Glomerular endothelial cell (primary cell): ENCODE data around the gene GRHL1. TPM values are rescaled to one million over a fixed set of nuclear protein-coding genes. Genes with fewer than 3 reads are reported as not detected.
"Not testable (repeated sequence)": the region's sequence is repeated elsewhere in the genome, so short reads cannot be mapped to it uniquely, and the experiment has no call there.

Experiments used
- DNase-seq: peaks from one replicate; pipeline ENCODE4 v3.0.0-alpha.2; 2011; ENCODE audit warnings: low read depth, low spot score; ENCODE audit errors: extremely low read depth
- total RNA-seq: library from RNA; depleted of rRNA; stranded (reverse); fragments of >200 nt; gene quantifications from 2 replicates; pipeline ENCODE4 v1.2.3, GENCODE V29; 2015

GRHL1 gene
- total RNA-seq, 1 donor from 2014 or later, result 0.82 TPM

DNA sequence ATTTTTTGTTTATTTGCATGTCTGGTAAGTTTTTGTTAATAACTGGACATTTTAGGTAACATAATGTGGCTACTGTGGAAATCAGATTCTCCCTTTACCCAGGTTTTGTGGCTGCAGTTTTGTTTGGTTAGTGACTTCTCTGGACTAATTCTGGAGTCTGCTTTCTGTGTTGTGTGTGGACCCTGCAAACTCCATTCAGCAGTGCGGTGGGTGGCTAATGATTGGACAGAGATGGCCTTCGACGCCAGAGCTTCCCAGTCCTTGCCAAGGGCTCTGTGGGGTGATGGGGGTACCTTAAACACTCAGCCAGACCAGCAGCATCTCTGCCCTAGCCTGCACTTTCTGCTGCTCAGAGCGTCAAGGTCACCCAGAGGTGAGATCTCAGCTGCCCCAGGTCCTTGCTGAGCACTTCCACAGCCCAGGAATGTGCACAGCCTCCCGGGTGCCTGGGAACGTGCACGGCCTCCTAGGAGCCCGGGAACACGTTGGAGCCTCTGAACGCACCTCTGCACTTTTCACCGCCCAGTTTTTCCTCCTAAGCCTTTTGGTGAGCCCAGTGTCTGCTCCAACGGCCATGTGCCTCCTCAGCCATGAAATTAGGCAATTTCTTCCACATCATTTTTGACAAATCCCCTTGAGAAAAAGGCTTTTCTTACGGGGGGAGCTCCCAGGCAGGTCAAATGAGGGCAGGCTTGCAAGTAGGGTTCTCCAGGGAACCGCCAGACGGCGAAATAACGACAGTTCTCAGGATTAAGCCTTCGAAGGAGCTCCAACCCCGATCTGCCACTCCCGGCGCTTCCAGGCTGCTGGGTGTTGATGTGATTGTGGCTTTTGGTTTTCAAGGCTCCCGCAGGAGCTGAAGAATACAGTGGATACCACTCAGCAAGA, 56.7 kb downstream of the GRHL1 start:
- DNase-seq, result no peak

DNA sequence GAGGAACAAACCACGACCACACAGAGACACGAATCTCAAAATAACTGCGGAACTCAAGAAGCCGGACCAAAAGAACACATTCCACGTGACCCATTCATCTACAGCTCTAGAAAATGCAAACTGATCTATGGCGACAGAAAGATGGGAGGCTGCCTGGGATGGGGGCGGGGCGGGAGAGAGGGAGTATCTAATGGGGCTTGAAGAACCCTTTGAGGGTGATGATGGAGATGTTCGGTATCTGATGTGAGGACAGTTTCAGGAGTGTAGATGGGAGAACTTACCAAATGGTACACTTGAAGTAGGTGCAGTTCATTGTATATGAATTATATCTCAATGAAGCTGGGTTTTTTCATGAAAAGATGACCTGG, 57.3 kb downstream of the GRHL1 start:
- DNase-seq, result no peak

DNA sequence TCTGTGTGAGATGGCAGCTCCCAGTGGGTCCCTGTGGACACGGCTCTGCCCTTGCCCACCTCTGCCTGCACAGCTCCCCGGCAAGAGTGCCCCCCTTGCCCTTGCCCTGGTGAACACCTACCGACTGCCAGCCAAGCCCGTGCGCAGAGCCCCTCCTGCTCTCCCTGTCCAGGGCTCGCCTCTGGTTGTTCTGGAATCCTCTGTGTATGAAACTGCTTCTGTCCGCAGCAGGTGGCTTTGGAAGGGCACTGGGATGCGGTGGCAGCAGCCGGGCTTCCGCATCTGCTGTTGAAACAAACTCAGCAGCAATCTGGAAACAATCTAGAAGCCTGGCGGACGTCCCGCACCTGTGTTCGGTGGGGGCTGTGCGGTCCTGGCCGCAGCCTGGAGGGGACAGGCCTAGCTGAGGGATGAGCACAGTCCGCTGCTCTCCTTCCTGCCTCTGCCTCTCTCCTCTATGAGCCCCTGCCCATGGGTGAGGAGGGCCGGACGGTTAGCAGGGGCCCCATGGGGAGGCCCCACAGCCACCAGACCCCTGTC, 57.8 kb downstream of the GRHL1 start:
- no peak for DNase-seq

DNA sequence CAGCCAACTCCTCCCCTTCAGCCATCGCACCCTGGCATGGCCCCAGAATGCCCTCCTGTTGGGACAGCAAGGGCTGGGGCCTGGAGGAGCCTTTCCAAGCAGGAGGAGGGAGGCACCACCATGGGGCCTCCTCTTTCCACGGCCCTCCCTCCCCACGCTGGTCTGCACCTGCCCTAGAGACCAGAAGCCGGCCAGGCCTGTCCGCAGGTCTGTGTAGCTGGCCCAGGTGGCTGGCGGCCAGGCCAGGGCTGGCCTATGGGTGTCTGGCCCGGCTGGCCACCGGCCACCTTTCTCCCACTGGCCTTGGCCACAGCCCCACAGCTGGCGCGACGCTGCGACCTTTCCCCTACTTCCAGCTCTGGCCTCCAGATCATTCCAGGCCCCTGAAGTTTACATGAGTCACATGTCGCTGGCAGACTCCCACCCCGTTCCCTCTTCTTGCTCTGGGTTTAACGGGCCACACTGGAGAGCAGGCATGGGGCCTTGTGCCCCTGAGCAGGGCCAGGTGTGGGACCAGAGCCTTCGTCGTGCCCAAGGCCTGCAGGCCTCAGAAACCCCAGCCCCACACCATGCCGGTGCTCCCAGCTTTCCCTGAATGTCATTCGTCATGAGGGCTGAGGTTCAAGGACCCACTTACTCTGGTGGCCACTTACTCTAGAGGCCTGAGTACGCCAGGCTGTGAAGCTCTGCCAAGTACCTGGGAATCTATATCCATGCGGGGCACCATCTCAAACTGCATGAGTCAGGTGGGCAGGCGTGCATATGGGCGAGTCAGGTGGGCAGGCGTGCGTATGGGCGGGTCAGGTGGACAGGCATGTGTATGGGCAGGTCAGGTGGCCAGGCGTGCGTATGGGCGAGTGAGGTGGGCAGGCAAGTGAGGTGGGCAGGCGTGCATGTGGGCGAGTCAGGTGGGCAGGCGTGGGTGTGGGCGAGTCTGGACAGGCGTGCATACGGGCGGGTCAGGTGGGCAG, 58.6 kb downstream of the GRHL1 start:
- no peak for DNase-seq

DNA sequence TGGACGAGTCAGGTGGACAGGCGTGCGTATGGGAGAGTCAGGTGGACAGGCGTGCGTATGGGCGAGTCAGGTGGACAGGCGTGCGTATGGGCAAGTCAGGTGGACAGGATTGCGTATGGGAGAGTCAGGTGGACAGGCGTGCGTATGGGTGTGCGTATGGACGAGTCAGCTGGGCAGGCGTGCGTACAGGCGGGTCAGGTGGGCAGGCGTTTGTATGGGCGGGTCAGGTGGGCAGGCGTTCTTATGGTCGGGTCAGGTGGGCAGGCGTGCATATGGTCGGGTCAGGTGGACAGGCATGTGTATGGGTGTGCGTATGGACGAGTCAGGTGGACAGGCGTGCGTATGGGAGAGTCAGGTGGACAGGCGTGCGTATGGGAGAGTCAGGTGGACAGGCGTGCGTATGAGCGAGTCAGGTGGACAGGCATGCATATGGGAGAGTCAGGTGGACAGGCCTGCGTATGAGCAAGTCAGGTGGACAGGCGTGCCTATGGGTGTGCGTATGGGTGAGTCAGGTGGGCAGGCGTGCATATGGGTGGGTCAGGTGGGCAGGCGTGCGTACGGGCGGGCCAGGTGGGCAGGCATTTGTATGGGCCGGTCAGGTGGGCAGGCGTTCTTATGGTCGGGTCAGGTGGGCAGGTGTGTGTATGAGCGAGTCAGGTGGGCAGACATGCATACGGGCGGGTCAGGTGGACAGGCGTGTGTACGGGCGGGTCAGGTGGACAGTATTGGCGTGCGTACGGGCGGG, 59.5 kb downstream of the GRHL1 start:
- not testable (repeated sequence) for DNase-seq

DNA sequence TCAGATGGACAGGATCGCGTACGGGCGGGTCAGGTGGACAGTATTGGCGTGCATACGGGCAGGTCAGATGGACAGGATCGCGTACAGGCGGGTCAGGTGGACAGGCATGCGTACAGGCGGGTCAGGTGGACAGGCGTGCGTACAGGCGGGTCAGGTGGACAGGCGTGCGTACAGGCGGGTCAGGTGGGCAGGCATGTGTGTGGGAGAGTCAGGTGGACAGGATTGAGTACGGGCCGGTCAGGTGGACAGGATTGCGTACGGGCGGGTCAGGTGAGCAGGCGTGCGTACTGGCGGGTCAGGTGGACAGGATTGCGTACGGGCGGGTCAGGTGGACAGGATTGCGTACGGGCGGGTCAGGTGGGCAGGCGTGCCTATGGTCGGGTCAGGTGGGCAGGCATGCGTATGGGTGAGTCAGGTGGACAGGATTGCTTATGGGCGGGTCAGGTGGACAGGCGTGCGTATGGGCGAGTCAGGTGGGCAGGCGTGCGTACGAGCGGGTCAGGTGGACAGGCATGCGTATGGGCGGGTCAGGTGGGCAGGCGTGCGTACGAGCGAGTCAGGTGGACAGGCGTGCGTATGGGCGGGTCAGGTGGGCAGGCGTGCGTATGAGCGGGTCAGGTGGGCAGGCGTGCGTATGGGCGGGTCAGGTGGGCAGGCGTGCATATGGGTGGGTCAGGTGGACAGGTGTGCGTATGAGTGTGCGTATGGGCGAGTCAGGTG, 60.3 kb downstream of the GRHL1 start:
- DNase-seq, result not testable (repeated sequence)

DNA sequence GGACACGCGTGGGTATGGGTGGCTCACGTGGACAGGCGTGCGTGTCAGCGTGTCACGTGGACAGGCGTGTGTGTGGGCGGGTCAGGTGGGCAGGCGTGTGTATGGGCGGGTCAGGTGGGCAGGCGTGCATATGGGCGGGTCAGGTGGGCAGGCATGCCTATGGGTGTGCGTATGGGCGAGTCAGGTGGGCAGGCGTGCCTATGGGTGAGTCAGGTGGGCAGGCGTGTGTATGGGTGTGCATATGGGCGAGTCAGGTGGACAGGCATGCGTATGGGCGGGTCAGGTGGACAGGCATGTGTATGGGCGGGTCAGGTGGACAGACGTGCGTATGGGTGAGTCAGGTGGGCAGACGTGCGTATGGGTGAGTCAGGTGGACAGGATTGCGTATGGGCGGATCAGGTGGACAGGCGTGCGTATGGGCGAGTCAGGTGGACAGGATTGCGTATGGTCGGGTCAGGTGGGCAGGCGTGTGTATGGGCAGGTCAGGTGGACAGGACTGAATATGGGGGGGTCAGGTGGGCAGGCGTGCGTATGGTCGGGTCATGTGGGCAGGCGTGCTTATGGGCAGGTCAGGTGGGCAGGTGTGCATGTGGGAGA, 61.0 kb downstream of the GRHL1 start:
- not testable (repeated sequence) for DNase-seq

DNA sequence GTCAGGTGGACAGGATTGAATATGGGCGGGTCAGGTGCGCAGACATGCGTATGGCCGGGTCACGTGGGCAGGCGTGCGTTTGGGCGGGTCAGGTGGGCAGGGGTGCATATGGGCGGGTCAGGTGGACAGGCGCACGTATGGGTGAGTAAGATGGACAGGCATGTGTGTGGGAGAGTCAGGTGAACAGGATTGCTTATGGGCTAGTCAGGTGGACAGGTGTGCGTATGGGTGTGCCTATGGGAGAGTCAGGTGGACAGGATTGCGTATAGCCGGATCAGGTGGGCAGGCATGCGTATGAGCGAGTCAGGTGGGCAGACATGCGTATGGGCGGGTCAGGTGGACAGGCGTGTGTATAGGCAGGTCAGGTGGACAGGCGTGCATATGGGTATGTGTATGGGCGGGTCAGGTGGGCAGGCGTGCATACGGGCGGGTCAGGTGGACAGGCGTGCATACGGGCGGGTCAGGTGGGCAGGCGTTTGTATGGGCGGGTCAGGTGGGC, 61.5 kb downstream of the GRHL1 start:
- DNase-seq, result no peak

DNA sequence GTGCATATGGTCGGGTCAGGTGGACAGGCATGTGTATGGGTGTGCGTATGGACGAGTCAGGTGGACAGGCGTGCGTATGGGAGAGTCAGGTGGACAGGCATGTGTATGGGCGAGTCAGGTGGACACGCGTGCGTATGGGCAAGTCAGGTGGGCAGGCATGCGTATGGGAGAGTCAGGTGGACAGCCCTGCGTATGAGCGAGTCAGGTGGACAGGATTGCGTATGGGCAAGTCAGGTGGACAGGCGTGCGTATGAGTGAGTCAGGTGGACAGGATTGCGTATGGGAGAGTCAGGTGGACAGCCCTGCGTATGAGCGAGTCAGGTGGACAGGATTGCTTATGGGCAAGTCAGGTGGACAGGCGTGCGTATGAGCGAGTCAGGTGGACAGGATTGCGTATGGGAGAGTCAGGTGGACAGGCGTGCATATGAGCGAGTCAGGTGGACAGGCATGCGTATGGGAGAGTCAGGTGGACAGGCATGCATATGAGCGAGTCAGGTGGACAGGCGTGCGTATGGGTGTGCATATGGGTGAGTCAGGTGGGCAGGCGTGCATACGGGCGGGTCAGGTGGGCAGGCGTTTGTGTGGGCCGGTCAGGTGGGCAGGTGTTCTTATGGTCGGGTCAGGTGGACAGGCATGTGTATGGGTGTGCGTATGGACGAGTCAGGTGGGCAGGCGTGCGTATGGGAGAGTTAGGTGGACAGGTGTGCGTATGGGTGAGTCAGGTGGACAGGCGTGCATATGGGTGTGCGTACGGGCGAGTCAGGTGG, 62.3 kb downstream of the GRHL1 start:
- not testable (repeated sequence) for DNase-seq

DNA sequence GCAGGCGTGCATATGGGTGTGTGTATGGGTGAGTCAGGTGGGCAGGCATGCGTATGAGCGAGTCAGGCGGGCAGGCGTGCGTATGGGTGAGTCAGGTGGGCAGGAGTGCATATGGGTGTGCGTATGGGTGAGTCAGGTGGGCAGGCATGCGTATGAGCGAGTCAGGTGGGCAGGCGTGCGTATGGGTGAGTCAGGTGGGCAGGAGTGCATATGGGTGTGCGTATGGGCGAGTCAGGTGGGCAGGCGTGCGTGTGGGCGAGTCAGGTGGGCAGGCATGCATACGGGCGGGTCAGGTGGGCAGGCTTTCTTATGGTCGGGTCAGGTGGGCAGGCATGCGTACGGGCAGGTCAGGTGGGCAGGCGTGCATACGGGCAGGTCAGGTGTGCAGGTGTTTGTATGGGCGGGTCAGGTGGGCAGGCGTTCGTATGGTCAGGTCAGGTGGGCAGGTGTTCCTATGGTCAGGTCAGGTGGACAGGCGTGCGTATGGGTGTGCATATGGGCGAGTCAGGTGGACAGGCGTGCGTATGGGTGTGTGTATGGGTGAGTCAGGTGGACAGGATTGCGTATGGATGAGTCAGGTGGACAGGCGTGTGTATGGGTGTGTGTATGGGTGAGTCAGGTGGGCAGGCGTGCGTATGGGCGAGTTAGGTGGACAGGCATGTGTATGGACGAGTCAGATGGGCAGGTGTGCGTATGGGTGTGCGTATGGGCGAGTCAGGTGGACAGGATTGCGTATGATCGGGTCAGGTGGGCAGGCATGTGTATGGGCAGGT, 63.1 kb downstream of the GRHL1 start:
- DNase-seq, result no peak

DNA sequence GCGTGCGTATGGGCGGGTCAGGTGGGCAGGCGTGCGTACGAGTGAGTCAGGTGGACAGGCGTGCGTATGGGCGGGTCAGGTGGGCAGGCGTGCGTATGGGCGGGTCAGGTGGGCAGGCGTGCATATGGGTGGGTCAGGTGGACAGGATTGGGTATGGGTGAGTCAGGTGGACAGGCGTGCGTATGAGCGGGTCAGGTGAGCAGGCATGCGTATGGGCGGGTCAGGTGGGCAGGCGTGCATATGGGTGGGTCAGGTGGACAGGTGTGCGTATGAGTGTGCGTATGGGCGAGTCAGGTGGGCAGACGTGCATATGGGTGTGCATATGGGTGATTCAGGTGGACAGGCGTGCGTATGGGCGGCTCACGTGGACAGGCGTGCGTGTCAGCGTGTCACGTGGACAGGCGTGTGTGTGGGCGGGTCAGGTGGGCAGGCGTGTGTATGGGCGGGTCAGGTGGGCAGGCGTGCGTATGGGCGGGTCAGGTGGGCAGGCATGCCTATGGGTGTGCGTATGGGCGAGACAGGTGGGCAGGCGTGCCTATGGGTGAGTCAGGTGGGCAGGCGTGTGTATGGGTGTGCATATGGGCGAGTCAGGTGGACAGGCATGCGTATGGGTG, 64.0 kb downstream of the GRHL1 start:
- DNase-seq, result not testable (repeated sequence)

DNA sequence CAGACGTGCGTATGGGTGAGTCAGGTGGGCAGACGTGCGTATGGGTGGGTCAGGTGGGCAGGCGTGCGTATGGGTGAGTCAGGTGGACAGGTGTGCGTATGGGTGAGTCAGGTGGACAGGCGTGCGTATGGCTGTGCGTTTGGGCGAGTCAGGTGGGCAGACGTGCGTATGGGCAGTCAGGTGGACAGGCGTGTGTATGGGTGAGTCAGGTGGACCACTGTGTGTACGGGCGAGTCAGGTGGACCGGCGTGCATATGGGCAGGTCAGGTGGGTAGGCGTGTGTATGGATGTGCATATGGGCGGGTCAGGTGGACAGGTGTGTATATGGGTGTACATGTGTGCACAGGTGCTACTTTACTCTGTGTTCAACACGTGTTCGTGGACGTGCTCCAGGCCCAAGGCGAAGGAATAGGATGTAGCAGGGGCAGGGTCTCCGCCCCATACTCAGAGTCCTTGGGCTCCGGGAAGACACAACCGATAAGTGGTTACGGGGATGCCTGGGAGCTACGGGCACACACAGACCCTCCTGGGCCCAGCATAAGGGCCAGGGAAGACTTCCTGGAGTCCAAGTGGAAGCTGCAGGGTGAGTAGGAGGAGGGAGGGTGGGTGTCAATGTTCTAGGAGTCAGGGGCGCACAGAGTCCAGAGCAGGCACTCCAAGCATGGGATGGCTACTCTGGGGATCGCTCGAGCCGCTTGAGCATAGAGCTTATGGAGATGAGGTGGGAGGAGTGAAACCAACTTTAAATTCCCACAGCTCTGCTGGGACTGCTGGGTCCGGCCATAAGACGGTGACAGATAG, 64.7 kb downstream of the GRHL1 start:
- DNase-seq, result no peak

DNA sequence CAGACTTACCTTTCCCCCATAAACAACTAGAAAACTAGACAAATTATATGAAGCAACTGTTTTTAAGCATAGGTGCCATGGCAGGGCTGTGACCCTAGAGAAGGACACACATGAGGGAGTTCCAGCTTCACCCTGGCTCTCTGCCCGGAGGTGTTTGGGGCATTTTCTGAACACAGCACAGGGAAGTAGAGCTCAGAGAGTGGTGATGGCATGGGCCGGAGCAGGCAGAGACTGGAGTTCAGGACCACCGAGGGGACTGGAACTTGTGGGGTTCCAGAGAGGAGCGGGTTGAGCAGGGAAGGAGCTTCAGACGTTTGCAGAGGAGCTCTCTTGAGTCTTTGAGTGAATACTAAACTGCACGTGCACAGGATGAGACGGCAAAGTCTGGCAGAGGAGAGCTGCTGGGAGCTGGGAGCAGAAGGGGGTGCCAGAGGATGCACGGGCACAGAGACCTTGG, 65.3 kb downstream of the GRHL1 start:
- no peak for DNase-seq

DNA sequence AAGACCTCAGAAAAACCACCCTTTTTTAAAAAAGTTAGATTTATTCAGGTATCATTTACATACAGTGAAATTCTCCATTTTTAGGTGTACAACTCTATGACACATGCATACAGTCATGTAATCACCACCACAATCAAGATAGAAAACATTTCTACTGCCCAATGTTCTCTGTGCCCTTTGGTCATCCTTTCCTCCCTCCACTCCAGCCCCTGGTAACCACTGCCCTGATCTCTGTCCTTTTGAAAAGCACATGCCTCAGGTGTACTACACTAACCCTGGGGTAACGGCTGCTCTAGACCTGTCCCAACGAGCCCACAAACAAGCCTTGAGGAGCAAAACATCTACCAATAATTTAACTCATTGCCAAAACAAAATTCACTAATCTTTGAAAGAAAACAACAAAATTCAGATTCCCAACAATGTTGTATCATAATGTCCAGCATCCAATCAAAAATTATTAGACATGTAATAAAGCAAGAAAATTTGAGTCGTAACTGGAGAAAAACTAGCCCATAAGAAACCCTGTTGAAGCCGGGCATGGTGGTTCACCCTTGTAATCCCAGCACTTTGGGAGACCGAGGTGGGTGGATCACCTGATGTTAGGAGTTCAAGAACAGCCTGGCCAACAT, 65.9 kb downstream of the GRHL1 start:
- DNase-seq, result no peak

DNA sequence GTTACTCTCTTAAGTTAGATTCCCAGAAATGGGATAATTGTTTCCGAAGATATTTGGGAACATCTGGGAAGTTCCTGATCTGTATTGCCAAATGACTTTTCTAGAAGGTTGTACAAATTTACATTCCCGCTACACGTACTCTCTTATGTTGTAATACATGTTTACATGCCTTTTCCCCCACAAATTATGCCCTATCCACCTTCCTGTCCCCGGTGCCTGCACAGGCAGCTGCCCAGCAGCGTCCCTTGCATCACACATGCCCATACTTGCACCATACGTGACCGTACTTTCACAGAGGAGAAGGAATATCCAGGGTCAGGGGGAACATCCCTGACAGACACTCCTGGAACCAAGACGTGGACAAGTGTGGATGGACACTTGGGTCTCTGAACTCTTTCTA, 67.7 kb downstream of the GRHL1 start:
- no peak for DNase-seq
